Measurements from ENCODE around the gene WFS1.

DNA sequence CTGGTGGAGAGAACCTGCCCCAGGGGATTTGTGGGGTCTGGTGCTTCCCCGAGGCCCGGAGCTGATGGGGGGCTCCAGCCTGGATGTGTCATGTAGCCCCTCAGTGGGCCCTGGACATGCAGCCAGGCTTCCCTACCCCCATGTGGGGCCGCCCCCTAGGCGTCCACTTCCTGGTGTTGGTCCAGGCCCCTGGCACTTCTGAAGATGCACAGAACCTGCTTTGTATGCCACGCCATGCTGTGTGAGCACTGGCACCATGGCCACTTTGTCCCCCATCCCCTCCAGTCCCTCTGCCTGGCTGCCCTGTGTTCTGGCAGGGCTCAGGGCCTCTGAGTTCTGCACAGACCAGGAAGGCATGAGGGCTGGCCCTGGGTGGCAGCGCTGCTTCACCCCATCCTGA is 29.2 kb downstream of the WFS1 start:
- TF ChIP-seq, protein P1, sequence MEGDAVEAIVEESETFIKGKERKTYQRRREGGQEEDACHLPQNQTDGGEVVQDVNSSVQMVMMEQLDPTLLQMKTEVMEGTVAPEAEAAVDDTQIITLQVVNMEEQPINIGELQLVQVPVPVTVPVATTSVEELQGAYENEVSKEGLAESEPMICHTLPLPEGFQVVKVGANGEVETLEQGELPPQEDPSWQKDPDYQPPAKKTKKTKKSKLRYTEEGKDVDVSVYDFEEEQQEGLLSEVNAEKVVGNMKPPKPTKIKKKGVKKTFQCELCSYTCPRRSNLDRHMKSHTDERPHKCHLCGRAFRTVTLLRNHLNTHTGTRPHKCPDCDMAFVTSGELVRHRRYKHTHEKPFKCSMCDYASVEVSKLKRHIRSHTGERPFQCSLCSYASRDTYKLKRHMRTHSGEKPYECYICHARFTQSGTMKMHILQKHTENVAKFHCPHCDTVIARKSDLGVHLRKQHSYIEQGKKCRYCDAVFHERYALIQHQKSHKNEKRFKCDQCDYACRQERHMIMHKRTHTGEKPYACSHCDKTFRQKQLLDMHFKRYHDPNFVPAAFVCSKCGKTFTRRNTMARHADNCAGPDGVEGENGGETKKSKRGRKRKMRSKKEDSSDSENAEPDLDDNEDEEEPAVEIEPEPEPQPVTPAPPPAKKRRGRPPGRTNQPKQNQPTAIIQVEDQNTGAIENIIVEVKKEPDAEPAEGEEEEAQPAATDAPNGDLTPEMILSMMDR (IDR thresholded peaks at IDR 0.05), result no peak
- TF ChIP-seq, protein P2, sequence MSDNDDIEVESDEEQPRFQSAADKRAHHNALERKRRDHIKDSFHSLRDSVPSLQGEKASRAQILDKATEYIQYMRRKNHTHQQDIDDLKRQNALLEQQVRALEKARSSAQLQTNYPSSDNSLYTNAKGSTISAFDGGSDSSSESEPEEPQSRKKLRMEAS (IDR thresholded peaks at IDR 0.05; ENCODE audit: low read depth), result no peak
- TF ChIP-seq FOXJ3 (CRISPR knock-in tag; IDR thresholded peaks at IDR 0.05) (no peak), EZH2phosphoT487 (IDR thresholded peaks at IDR 0.05; ENCODE audit: borderline replicate concordance, low read depth) (no peak), POLR2AphosphoS5 (IDR thresholded peaks at IDR 0.05; ENCODE audit: low read depth, low read length) (no peak), RAD21 (IDR thresholded peaks at IDR 0.05; ENCODE audit: low read length) (no peak), JUND (IDR thresholded peaks at IDR 0.05) (no peak), NRF1 (IDR thresholded peaks at IDR 0.05; ENCODE audit: low read depth, low read length) (no peak), TEAD4 (IDR thresholded peaks at IDR 0.05; ENCODE audit: borderline replicate concordance, insufficient read depth) (no peak)
